Suppressor macrophage treated with lipopolysaccharide for 4 hours (primary cell): Measurements from ENCODE around the gene NOX3.
"Not testable (repeated sequence)": the region's sequence is repeated elsewhere in the genome, so short reads cannot be mapped to it uniquely, and the experiment has no call there.

Experiments
- DNase-seq: peaks from one replicate; pipeline ENCODE4 v3.0.0-alpha.2; 2020

NOX3 gene

GRCh38 chr6:155466539-155466938 lies 10.9 kb upstream of the NOX3 start:
- DNase-seq: no peak

- no peak for DNase-seq
These were observed 5.9 kb upstream of the NOX3 start for GRCh38 chr6:155461556-155461955.

GRCh38 chr6:155454471-155454870 lies 1.2 kb downstream of the NOX3 start:
- no peak for DNase-seq

DNA sequence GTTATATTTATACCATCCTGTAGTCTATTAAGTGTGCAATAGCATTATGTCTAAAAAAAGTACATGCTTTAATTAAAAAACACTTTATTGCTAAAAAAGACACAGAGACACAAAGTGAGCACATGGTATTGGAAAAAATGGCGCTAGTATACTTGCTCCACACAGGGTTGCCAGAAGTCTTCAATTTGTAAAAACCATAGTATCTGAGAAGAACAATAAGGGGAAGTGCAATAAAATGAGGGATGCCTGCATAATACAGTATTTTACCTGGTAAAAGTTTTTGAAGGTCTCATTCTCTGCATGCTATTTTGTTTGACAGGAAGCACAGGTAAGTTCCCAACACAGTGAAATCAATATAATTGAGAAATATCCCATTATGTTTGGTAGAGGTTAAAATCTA lies 1.6 kb downstream of the NOX3 start:
- no peak for DNase-seq

GRCh38 chr6:155452576-155452975 lies 3.1 kb downstream of the NOX3 start:
- DNase-seq: no peak

DNA sequence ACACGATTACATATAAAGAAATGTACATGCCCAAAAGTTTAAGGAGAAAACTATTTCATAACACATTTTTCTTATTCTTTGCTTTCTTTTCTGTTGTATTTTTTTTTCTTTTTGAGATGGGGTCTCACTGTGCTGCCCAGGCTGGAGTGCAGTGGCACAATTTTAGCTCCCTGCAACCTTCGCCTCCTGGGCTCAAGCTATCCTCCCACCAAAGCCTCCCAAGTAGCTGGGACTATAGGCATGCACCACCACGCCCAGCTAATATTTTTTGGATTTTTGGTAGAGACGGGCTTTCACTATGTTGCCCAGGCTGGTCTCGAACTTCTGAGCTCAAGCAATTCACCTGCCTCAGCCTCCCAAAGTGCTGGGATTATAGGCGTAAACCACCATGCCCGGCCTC lies 4.1 kb downstream of the NOX3 start:
- not testable (repeated sequence) for DNase-seq

DNA sequence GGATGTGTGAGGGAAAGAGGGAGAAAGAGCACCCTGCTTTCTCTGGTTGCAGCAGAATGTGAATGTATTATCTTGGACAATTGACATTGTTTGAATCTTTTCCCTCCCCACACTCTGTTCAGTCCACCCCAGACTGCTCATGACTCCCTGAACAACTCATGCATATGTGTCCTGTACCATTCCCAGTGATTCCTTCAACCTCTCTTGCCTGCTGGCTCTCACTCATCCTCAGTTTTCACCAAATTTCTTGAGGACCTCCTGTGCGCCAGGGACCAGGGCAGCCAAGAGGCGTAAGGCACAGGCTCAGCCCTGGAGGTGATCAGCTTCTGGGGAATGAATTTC lies 5.4 kb downstream of the NOX3 start:
- DNase-seq: no peak

- DNase-seq: no peak
These were observed 6.0 kb downstream of the NOX3 start for GRCh38 chr6:155449450-155450239.

GRCh38 chr6:155448668-155449449 lies 6.8 kb downstream of the NOX3 start:
- no peak for DNase-seq

GRCh38 chr6:155447949-155448348 lies 7.7 kb downstream of the NOX3 start:
- DNase-seq: no peak

GRCh38 chr6:155444952-155445903 lies 10.4 kb downstream of the NOX3 start:
- DNase-seq: no peak

DNA sequence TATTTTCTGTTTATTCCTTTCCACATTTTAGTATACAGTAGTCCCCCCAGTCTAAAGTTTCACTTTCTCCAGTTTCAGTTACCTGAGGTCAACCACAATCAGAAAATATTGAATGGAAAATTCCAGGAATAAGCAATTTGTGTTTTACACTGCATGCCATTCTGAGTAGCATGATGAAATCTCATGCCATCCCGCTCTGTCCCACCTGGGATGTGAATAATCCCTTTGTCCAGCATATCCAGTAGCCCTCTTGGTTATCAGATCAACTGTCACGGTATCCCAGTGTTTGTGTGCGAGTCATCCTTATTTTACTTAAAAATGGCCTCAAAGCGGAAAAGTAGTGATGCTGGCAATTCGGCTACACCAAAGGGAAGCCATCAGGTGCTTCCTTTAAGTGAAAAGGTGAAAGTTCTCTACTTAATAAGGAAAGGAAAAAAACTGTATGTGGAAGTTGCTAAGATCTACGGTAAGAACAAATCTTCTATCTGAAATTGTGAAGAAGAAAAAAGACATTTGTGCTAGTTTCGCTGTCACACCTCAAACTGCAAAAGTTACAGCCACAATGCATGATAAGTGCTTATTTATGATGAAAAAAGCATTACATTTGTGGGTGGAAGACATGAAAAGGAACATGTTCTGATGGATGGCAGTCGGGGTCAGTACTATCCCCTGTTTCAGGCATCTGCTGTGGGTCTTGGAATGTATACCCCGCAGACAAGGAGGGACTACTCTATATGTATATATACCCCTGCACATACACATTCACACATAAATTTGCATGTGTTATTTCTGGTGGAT lies 11.3 kb downstream of the NOX3 start:
- no peak for DNase-seq

DNA sequence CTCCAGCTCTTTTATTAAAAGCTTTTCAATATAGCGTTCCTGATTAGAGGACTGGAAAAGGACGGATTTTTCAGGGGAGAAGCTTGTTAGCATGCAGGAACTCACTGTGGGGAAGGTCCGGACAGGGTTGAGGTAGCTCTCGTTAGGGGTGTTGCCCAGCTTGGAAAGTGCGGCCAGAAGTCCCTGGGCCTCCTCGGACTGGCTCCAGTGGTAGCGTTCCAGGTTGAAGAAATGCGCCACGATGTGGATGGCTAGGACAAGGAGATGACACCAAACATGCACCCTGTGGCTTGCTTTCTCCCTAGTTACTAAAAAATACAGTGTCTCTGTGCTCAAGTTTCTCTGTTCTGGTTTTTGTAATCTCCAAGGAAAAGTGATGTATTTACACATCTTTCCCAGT lies 12.5 kb downstream of the NOX3 start:
- DNase-seq: no peak

GRCh38 chr6:155442562-155442961 lies 13.1 kb downstream of the NOX3 start:
- DNase-seq: no peak

DNA sequence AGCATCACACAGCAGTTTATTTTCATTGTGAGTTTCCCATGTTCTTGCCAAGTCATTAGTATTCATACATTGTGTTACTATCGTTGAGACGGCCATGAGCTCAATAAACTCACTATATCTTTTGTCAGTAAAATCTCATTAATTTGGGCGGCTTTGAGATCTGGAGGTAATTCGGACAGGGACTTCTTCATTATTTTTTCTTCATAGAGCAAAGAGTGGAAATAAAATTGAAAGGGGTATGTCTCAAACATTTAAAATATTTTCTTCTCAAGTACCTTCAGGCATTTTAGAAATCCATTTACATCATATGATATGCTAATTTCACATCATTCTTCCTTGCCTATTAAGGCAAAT lies 14.6 kb downstream of the NOX3 start:
- no peak for DNase-seq

DNA sequence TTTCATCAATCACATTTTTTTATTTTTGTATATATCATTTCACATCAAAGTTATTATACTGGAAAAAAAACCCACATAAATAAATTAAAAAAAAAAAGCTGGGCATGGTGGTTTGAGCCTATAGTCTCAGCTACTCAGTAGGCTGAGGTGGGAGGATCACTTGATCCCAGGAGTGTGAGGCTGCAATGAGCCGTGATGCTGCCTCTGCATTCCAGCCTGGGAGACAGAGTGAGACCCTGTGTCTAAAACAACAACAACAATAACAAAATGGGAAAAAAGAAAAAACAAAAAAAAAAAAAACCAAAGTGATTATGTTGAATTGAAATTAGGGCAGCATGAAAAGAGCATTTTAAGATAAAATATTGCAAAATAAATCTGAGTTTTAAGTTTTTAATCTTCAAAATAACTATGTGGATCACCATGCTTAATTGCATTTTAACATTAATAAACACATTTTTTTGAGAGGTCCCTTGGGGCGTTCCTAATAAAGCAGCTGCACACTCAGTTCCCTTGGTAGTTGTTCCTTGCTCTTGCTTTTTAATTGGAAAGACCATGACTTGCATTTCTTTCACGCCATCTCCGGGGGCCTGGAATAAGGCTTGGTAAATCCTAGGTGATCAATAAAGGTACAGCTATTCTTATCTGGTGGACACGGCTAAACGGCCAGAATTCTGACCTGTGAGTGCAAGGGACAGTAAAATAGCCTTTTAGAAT lies 15.1 kb downstream of the NOX3 start:
- no peak for DNase-seq

DNA sequence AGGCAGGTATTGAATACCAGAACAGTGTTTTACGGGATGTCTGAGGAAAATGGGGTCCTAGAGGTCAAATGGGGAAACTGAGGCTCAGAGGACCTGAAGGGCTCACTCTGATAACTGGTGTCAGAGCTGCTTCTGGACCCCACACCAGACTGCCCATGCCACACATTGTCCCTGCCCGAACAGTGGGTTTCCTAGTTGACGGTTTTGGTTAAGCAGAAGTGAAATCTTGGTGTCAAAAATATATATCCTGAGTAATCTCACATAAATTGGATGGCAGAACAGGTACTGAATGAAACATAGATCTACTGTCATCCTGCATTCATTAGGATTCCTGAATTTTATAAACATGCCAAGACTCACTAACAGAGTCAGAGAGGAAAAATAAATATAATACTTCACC lies 16.3 kb downstream of the NOX3 start:
- DNase-seq: no peak

- DNase-seq: no peak
These were observed 18.5 kb downstream of the NOX3 start for GRCh38 chr6:155436981-155437749.

DNA sequence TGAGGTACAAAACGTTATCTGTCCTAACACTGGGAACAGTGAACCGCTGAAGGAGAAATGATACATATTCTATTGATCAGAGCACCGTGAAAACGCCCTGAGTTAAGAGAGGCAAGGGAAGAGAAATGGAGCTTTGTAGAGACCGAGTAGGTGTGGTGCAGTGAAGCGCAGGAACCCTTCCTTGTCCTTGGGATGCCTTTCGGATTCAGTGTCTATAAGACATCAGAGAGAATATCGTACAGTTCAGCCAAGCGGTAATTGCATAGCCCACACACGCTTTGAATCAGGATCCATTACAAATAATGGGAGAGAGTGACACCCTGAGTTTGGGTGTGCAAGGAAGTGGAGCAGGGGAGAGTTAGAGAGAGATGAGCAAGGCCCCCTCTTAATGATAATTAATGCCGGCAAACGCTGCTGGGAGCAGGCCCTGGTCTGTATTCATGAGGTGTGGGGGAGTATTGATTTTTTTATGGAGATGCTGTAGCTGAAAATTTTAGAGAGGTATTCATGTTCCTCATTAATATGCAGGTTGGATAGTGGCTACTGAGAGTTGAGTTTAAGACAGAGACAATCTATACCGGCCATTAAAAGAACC lies 20.7 kb downstream of the NOX3 start:
- no peak for DNase-seq

DNA sequence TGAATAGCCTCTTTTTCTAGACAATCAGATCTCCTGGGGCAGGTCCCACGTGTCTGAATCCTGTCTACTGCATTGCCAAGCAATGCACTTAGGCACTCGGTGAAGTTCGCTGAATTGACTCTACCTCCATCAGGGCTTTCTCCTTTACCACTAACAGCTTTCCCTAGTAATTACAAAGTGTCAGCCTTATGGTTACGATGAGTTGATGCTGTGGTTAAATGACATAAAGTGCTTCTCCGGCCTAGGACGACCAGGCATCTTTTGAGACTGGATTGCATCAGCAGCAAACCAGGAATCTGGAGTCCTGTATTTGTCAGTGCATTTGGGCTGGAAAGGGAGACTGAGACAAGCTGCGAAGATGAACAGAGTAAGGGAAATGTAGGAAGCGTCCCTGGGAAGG lies 21.5 kb downstream of the NOX3 start:
- no peak for DNase-seq

DNA sequence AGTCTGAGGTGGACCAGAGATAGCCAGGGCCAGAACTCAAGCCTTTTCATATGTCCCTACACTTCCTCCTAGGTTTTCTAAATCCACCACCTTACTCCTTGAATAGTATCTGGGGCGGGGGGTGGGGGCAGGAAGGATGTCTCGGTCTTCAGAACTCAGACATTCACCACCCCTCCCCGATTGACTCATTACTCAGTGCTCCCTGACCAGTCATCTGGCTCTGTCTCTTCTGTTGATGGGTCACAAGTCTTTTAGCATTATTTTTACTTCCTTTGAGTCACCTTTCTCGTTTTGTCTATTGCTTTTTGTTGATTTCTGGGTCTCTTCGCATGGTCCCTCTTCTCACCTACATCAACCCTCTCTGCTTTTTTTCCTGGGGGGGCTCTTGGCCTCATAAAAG lies 23.3 kb downstream of the NOX3 start:
- DNase-seq: no peak
